GM19238 (cell line): ENCODE data around the gene IL1RAP.
A peak's percentile ranks its signal among the peaks of the same experiment; 100 is the strongest.
"Not testable (repeated sequence)": the region's sequence is repeated elsewhere in the genome, so short reads cannot be mapped to it uniquely, and the experiment has no call there.

Source experiments
- DNase-seq: peaks from one replicate; pipeline ENCODE4 v3.0.0; 2011; ENCODE audit warnings: low spot score; ENCODE audit not compliant: insufficient read length

IL1RAP gene

GRCh38 chr3:190513409-190514370, at the start of gene IL1RAP:
IL1RAP (plus strand) TSS chr3:190514085; CDS start chr3:190564290, 50,205 bp downstream.
- DNase-seq, result peak; percentile 85

GRCh38 chr3:190467922-190468321, 46.0 kb upstream of the IL1RAP start:
- no peak for DNase-seq

- DNase-seq, result not testable (repeated sequence)
Observed at GRCh38 chr3:190473261-190473660, 40.6 kb upstream of the IL1RAP start.

- no peak for DNase-seq
Observed at GRCh38 chr3:190481779-190482178, 32.1 kb upstream of the IL1RAP start.

- no peak for DNase-seq
Observed at GRCh38 chr3:190485830-190486532, 27.9 kb upstream of the IL1RAP start.

- DNase-seq, result no peak
Observed at GRCh38 chr3:190486533-190486864, 27.4 kb upstream of the IL1RAP start.

GRCh38 chr3:190486908-190487607, 26.8 kb upstream of the IL1RAP start:
- no peak for DNase-seq

- no peak for DNase-seq
Observed at GRCh38 chr3:190491533-190492054, 22.3 kb upstream of the IL1RAP start.

- DNase-seq, result no peak
Observed at GRCh38 chr3:190492129-190492528, 21.8 kb upstream of the IL1RAP start.

GRCh38 chr3:190492966-190493365, 20.9 kb upstream of the IL1RAP start:
- DNase-seq, result no peak

GRCh38 chr3:190494907-190495306, 19.0 kb upstream of the IL1RAP start:
- DNase-seq, result no peak

GRCh38 chr3:190495354-190495753, 18.5 kb upstream of the IL1RAP start:
- no peak for DNase-seq

- DNase-seq, result no peak
Observed at GRCh38 chr3:190495796-190496195, 18.1 kb upstream of the IL1RAP start.

- no peak for DNase-seq
Observed at GRCh38 chr3:190496859-190497258, 17.0 kb upstream of the IL1RAP start.

- DNase-seq, result no peak
Observed at GRCh38 chr3:190497811-190498210, 16.1 kb upstream of the IL1RAP start.

GRCh38 chr3:190498293-190498692, 15.6 kb upstream of the IL1RAP start:
- no peak for DNase-seq

- no peak for DNase-seq
Observed at GRCh38 chr3:190499122-190499521, 14.8 kb upstream of the IL1RAP start.

GRCh38 chr3:190502946-190503345, 10.9 kb upstream of the IL1RAP start:
- no peak for DNase-seq

GRCh38 chr3:190504354-190505125, 9.3 kb upstream of the IL1RAP start:
- no peak for DNase-seq

GRCh38 chr3:190505381-190506003, 8.4 kb upstream of the IL1RAP start:
- DNase-seq, result no peak
